Natural killer cell (primary cell): ENCODE data around the gene MTO1. TPM values are rescaled to one million over a fixed set of nuclear protein-coding genes. Genes with fewer than 3 reads are reported as not detected.

Source experiments
- ATAC-seq, 3 donors: fragments of 150-1000 bp in 2 of 3; fragments of 200-7000 bp in 1 of 3; cut with Tn5 transposase; 1 replicate in 1 of 3; 2 replicates in 2 of 3; pipeline ENCODE4 v1.10.0; 2021; ENCODE audit warnings: mild to moderate bottlenecking in 2 of 3, moderate library complexity in 2 of 3
- DNase-seq, 2 donors: peaks; one replicate each; pipeline versions ENCODE4 v3.0.0 to v3.0.0-alpha.2; 2013 to 2021; ENCODE audit warnings: mixed read lengths in 1 of 2
- H3K27ac ChIP-seq: one replicate; pipeline ENCODE4 v1.5.1; 2013; ENCODE audit warnings: mild to moderate bottlenecking, low read length
- H3K27me3 ChIP-seq: one replicate; pipeline ENCODE4 v1.6.1; 2013; ENCODE audit warnings: low read length; ENCODE audit not compliant: control insufficient read depth, insufficient read depth
- H3K36me3 ChIP-seq: one replicate; pipeline ENCODE4 v1.6.1; 2013; ENCODE audit warnings: low read length; ENCODE audit not compliant: control insufficient read depth, insufficient read depth
- H3K4me1 ChIP-seq: one replicate; pipeline ENCODE4 v1.6.1; 2013; ENCODE audit warnings: low read length; ENCODE audit not compliant: control insufficient read depth, insufficient read depth
- H3K4me3 ChIP-seq: one replicate; pipeline ENCODE4 v1.5.1; 2013; ENCODE audit warnings: low read length
- H3K9me3 ChIP-seq: one replicate; pipeline ENCODE4 v1.6.1; 2013; ENCODE audit warnings: low read length; ENCODE audit not compliant: control insufficient read depth, insufficient read depth
- H3K27ac Mint-ChIP-seq, 2 donors: one replicate each; pipeline ENCODE4 v1.8.0; 2022; ENCODE audit warnings: mild to moderate bottlenecking in 2 of 2, mixed read lengths in 2 of 2, moderate library complexity in 1 of 2
- H3K27me3 Mint-ChIP-seq, 2 donors: one replicate each; pipeline ENCODE4 v1.8.0; 2022; ENCODE audit warnings: low read depth in 2 of 2, mixed read lengths in 2 of 2
- H3K36me3 Mint-ChIP-seq: one replicate; pipeline ENCODE4 v1.8.0; 2022; ENCODE audit warnings: mixed read lengths
- H3K4me1 Mint-ChIP-seq, 2 donors: one replicate each; pipeline ENCODE4 v1.8.0; 2022; ENCODE audit warnings: mixed read lengths in 2 of 2
- H3K4me3 Mint-ChIP-seq: one replicate; pipeline ENCODE4 v1.8.0; 2022; ENCODE audit warnings: mild to moderate bottlenecking, moderate library complexity, mixed read lengths
- H3K9me3 Mint-ChIP-seq, 2 donors: one replicate each; pipeline ENCODE4 v1.8.0; 2022; ENCODE audit warnings: mixed read lengths in 2 of 2
- WGBS: methylation state at CpG from one replicate; pipeline ENCODE4 v1.1.7; 2013; ENCODE audit warnings: missing lambda C conversion rate; ENCODE audit not compliant: insufficient coverage; 5-methylcytosine and 5-hydroxymethylcytosine counted together
- intact Hi-C: fragments of 100-400 bp; cut with micrococcal nuclease; formaldehyde crosslinking; loops from one replicate; pipeline ENCODE4 v1.14.2; 2022
- total RNA-seq, 4 donors: library from RNA; stranded (reverse); fragments of 120-200 nt in 1 of 4; gene quantifications; one replicate each; pipeline versions ENCODE4 v1.2.3 to v1.2.4, GENCODE V29; 2013 to 2022
- TF ChIP-seq, protein P1 (sequence below): fragments of 200-600 bp; IDR thresholded peaks from one replicate; pipeline ENCODE4 v1.8.0; 2022; ENCODE audit warnings: antibody characterized with exemption

The MTO1 gene
- total RNA-seq, 3 donors from 2014 or later (not counting 1 experiment from before 2014, with no cell fraction given) = 37.8 to 46.1 (median 41.3) TPM

DNA sequence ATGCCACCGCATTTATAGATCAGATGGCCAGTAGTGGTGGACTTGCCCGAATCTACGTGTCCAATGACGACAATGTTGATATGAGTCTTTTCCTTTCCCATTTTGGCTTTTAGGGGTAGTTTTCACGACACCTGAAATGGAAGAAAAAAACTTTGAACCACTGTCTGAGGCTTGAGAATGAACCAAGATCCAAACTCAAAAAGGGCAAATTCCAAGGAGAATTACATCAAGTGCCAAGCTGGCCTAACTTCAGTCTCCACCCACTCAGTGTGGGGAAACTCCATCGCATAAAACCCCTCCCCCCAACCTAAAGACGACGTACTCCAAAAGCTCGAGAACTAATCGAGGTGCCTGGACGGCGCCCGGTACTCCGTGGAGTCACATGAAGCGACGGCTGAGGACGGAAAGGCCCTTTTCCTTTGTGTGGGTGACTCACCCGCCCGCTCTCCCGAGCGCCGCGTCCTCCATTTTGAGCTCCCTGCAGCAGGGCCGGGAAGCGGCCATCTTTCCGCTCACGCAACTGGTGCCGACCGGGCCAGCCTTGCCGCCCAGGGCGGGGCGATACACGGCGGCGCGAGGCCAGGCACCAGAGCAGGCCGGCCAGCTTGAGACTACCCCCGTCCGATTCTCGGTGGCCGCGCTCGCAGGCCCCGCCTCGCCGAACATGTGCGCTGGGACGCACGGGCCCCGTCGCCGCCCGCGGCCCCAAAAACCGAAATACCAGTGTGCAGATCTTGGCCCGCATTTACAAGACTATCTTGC lies 58.6 kb downstream of the MTO1 start:
- peak overlapping the region; percentile 98 for H3K27ac ChIP-seq
- H3K9me3 ChIP-seq = no peaks in the 10 kb centered on the region
- peaks cover 70 to 72% of the 10 kb centered on the region in 2 donors for H3K4me1 Mint-ChIP-seq
- ATAC-seq (peak; percentile 34 to 54 (median 41)), DNase-seq (peak; percentile 82 to 91)
- peaks cover 52% of the 10 kb centered on the region for H3K4me1 ChIP-seq
- intact Hi-C loops = loop anchor here (1.0 to 5.0 kb wide), 2 partner anchors 60 to 98 kb away; no protein-coding TSS in a partner anchor
- no peaks in the 10 kb centered on the region for H3K9me3 Mint-ChIP-seq
- peaks cover 43% of the 10 kb centered on the region for H3K36me3 ChIP-seq
- TF ChIP-seq, protein P1, sequence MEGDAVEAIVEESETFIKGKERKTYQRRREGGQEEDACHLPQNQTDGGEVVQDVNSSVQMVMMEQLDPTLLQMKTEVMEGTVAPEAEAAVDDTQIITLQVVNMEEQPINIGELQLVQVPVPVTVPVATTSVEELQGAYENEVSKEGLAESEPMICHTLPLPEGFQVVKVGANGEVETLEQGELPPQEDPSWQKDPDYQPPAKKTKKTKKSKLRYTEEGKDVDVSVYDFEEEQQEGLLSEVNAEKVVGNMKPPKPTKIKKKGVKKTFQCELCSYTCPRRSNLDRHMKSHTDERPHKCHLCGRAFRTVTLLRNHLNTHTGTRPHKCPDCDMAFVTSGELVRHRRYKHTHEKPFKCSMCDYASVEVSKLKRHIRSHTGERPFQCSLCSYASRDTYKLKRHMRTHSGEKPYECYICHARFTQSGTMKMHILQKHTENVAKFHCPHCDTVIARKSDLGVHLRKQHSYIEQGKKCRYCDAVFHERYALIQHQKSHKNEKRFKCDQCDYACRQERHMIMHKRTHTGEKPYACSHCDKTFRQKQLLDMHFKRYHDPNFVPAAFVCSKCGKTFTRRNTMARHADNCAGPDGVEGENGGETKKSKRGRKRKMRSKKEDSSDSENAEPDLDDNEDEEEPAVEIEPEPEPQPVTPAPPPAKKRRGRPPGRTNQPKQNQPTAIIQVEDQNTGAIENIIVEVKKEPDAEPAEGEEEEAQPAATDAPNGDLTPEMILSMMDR = no peak
- WGBS = under 1% methylated on average over 53 of the region's 56 CpGs
- no peaks in the 10 kb centered on the region for H3K27me3 ChIP-seq
- H3K27me3 Mint-ChIP-seq = no peaks in the 10 kb centered on the region
- H3K27ac Mint-ChIP-seq = peak overlapping the region; percentile 98 to 100
- H3K4me3 Mint-ChIP-seq = peak overlapping the region; percentile 92
- H3K4me3 ChIP-seq = peak overlapping the region; percentile 100
- peaks cover 22% of the 10 kb centered on the region for H3K36me3 Mint-ChIP-seq

DNA sequence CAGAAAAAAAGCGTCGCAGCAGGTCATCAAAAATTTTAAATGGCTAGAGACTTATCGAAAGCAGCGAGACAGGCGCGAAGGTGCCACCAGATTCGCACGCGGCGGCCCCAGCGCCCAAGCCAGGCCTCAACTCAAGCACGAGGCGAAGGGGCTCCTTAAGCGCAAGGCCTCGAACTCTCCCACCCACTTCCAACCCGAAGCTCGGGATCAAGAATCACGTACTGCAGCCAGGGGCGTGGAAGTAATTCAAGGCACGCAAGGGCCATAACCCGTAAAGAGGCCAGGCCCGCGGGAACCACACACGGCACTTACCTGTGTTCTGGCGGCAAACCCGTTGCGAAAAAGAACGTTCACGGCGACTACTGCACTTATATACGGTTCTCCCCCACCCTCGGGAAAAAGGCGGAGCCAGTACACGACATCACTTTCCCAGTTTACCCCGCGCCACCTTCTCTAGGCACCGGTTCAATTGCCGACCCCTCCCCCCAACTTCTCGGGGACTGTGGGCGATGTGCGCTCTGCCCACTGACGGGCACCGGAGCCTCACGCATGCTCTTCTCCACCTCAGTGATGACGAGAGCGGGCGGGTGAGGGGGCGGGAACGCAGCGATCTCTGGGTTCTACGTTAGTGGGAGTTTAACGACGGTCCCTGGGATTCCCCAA lies 59.3 kb downstream of the MTO1 start, which contains the start of gene EEF1A1:
Gene EEF1A1 (minus strand): TSS at position 345 of the 663 bp plus-strand sequence. CDS start 1,006 bp downstream, outside the sequence.
- Mint-ChIP-seq H3K9me3 (no peaks in the 10 kb centered on the region), H3K27ac (peak within 1 kb of the TSS; percentile 98 to 100), H3K36me3 (peaks cover 22% of the 10 kb centered on the region), H3K27me3 (no peaks in the 10 kb centered on the region), H3K4me3 (peak within 1 kb of the TSS; percentile 92), H3K4me1 (peaks cover 63 to 65% of the 10 kb centered on the region in 2 donors)
- no peaks in the 10 kb centered on the region for H3K27me3 ChIP-seq
- TF ChIP-seq, protein P1 = no peak
- ATAC-seq = peak; percentile 74 to 92 (median 80)
- peak within 1 kb of the TSS; percentile 100 for H3K4me3 ChIP-seq
- intact Hi-C loops = loop anchor here (1.0 to 5.0 kb wide), 4 partner anchors 59 to 99 kb away; partner anchors contain the start of gene MTO1
- H3K27ac ChIP-seq = peak within 1 kb of the TSS; percentile 98
- H3K4me1 ChIP-seq = peaks cover 48% of the 10 kb centered on the region
- under 1% methylated on average over 53 of the region's 53 CpGs for WGBS
- H3K9me3 ChIP-seq = no peaks in the 10 kb centered on the region
- peak; percentile 96 to 100 for DNase-seq
- H3K36me3 ChIP-seq = peaks cover 36% of the 10 kb centered on the region

DNA sequence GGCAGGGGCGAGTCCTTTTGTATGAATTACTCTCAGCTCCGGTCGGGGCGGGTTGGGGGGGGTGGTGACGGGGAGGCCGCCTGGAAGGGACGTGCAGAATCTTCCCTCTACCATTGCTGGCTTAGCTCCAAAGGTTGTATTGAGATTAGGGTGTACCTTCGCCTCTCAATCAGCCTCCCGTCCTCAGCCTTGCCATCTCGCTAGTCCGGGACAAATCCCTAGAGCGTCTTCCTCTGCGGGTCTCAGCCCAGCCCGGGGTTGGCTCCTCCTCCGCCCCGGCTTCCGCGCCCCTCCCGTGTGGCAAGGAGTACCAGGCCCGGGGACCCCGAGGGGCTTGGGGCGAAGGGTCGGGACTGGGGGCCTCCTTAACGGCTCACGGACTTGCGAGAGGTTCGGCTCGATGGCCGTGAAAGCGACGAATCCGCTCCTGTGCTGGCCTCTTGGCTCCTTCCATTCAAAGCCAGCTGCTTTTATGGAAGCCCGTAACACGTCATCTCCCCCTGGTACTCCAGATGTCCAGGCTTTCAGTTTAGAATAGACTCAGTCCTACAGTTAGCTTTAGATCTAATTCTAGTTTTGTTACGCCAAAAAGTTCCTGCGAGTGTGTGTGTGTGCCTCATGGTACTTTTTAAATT lies 59.9 kb downstream of the MTO1 start:
- H3K4me3 ChIP-seq = peak overlapping the region; percentile 100
- intact Hi-C loops = loop anchor here (1.0 to 5.0 kb wide), 3 partner anchors 60 to 99 kb away; partner anchors contain the start of gene MTO1
- WGBS = under 1% methylated on average over 35 of the region's 36 CpGs
- Mint-ChIP-seq H3K9me3 (no peaks in the 10 kb centered on the region), H3K4me1 (peaks cover 57 to 59% of the 10 kb centered on the region in 2 donors), H3K4me3 (peak overlapping the region; percentile 92), H3K27me3 (no peaks in the 10 kb centered on the region), H3K36me3 (peaks cover 18% of the 10 kb centered on the region), H3K27ac (peak overlapping the region; percentile 98 to 100)
- H3K27ac ChIP-seq = peak overlapping the region; percentile 98
- peak in 1 of 2 donors; percentile 71 for DNase-seq
- peaks cover 44% of the 10 kb centered on the region for H3K4me1 ChIP-seq
- H3K27me3 ChIP-seq = no peaks in the 10 kb centered on the region
- ATAC-seq = peak; percentile 17 to 19 (median 18)
- TF ChIP-seq, protein P1 = no peak
- H3K36me3 ChIP-seq = peaks cover 30% of the 10 kb centered on the region
- H3K9me3 ChIP-seq = no peaks in the 10 kb centered on the region
